CD14-positive monocyte (primary cell): Measurements from ENCODE around the gene UBE2E1. TPM values are rescaled to one million over a fixed set of nuclear protein-coding genes. Genes with fewer than 3 reads are reported as not detected.

Experiments
- DNase-seq, 3 donors: peaks; one replicate each; pipeline ENCODE4 v3.0.0-alpha.2; 2011 to 2022
- H2AFZ ChIP-seq: 2 replicates; pipeline ENCODE4 v1.6.0; 2012; ENCODE audit warnings: mild to moderate bottlenecking, low read depth, low read length, inconsistent platforms; ENCODE audit not compliant: insufficient read depth, poor library complexity, severe bottlenecking
- H3K27ac ChIP-seq, 2 donors: 1 replicate in 1 of 2; 2 replicates in 1 of 2; pipeline ENCODE4 v1.5.1; 2012 to 2013; ENCODE audit warnings: low read length in 2 of 2, control low read depth in 1 of 2, inconsistent platforms in 1 of 2, low read depth in 1 of 2, mild to moderate bottlenecking in 1 of 2
- H3K27me3 ChIP-seq, 2 donors: one replicate each; pipeline versions ENCODE4 v1.6.0 to v1.6.1; 2011 to 2013; ENCODE audit warnings: low read length in 2 of 2; ENCODE audit not compliant: control insufficient read depth in 2 of 2, insufficient read depth in 2 of 2
- H3K36me3 ChIP-seq, 2 donors: replicated peaks in 1 of 2; 1 replicate in 1 of 2; 2 replicates in 1 of 2; pipeline versions ENCODE4 v1.5.1 to v1.6.1; 2012 to 2013; ENCODE audit warnings: low read length in 2 of 2, control low read depth in 1 of 2, inconsistent platforms in 1 of 2, mild to moderate bottlenecking in 1 of 2; ENCODE audit not compliant: insufficient read depth in 2 of 2, control insufficient read depth in 1 of 2
- H3K4me1 ChIP-seq, 2 donors: 1 replicate in 1 of 2; 2 replicates in 1 of 2; pipeline versions ENCODE4 v1.5.1 to v1.6.1; 2012 to 2013; ENCODE audit warnings: low read length in 2 of 2, control low read depth in 1 of 2, inconsistent platforms in 1 of 2, mild to moderate bottlenecking in 1 of 2, moderate library complexity in 1 of 2; ENCODE audit not compliant: insufficient read depth in 2 of 2, control insufficient read depth in 1 of 2
- H3K4me2 ChIP-seq: replicated peaks from 2 replicates; pipeline ENCODE3; 2012; ENCODE audit warnings: low read length, moderate library complexity, mild to moderate bottlenecking; ENCODE audit not compliant: poor library complexity, severe bottlenecking; ENCODE audit errors: extremely low read depth
- H3K4me3 ChIP-seq, 3 experiments: fragments of 200-600 bp in 1 of 3; sonication (generic) in 1 of 3; replicated peaks in 1 of 3; 1 replicate in 2 of 3; 2 replicates in 1 of 3; pipeline ENCODE4 v1.5.1; 2011 to 2013; ENCODE audit warnings: low read length in 3 of 3, mild to moderate bottlenecking in 3 of 3, control low read depth in 2 of 3, low read depth in 2 of 3, inconsistent platforms in 1 of 3, moderate library complexity in 1 of 3
- H3K79me2 ChIP-seq: 2 replicates; pipeline ENCODE4 v1.6.0; 2012; ENCODE audit warnings: mild to moderate bottlenecking, control low read depth, inconsistent platforms, low read length, moderate library complexity; ENCODE audit not compliant: insufficient read depth
- H3K9ac ChIP-seq: 2 replicates; pipeline ENCODE4 v1.6.0; 2017; ENCODE audit warnings: low read length, mild to moderate bottlenecking; ENCODE audit not compliant: insufficient read depth, poor library complexity, severe bottlenecking
- H3K9me3 ChIP-seq, 2 donors: replicated peaks in 1 of 2; 1 replicate in 1 of 2; 2 replicates in 1 of 2; pipeline versions ENCODE4 v1.5.1 to v1.6.1; 2012 to 2013; ENCODE audit warnings: low read length in 2 of 2, control low read depth in 1 of 2; ENCODE audit not compliant: control insufficient read depth in 1 of 2, insufficient read depth in 1 of 2
- H4K20me1 ChIP-seq: 2 replicates; pipeline ENCODE4 v1.6.0; 2012; ENCODE audit warnings: mild to moderate bottlenecking, low read length, control low read depth, moderate library complexity; ENCODE audit not compliant: insufficient read depth
- H3K27ac Mint-ChIP-seq, 7 donors: one replicate each; pipeline ENCODE4 v1.8.0; 2020; ENCODE audit warnings: mild to moderate bottlenecking in 7 of 7, mixed read lengths in 7 of 7, moderate library complexity in 6 of 7, inconsistent platforms in 2 of 7
- H3K27me3 Mint-ChIP-seq, 3 donors: one replicate each; pipeline ENCODE4 v1.8.0; 2021 to 2022; ENCODE audit warnings: low read depth in 3 of 3, mild to moderate bottlenecking in 3 of 3, mixed read lengths in 3 of 3, moderate library complexity in 3 of 3, inconsistent platforms in 1 of 3
- H3K36me3 Mint-ChIP-seq, 2 donors: one replicate each; pipeline ENCODE4 v1.8.0; 2020; ENCODE audit warnings: mixed read lengths in 2 of 2, inconsistent platforms in 1 of 2, mild to moderate bottlenecking in 1 of 2
- H3K4me1 Mint-ChIP-seq: one replicate; pipeline ENCODE4 v1.8.0; 2020; ENCODE audit warnings: mild to moderate bottlenecking, mixed read lengths
- H3K4me3 Mint-ChIP-seq, 2 donors: one replicate each; pipeline ENCODE4 v1.8.0; 2020; ENCODE audit warnings: mild to moderate bottlenecking in 2 of 2, mixed read lengths in 2 of 2, moderate library complexity in 1 of 2
- H3K9me3 Mint-ChIP-seq, 7 donors: one replicate each; pipeline ENCODE4 v1.8.0; 2020 to 2022; ENCODE audit warnings: mixed read lengths in 7 of 7, mild to moderate bottlenecking in 6 of 7, moderate library complexity in 6 of 7, inconsistent platforms in 2 of 7
- WGBS: methylation state at CpG from one replicate; pipeline ENCODE4 v1.1.5; 2013; ENCODE audit warnings: missing lambda C conversion rate; ENCODE audit not compliant: insufficient coverage; 5-methylcytosine and 5-hydroxymethylcytosine counted together
- intact Hi-C, 2 donors: fragments of 100-400 bp; cut with micrococcal nuclease; formaldehyde crosslinking; loops; one replicate each; pipeline versions ENCODE4 v1.15.0 to v1.15.1; 2023
- polyA plus RNA-seq, 3 donors: library from polyadenylated mRNA; depleted of rRNA in 1 of 3; unstranded in 2 of 3; stranded (reverse) in 1 of 3; fragments of 300-500 nt in 2 of 3; fragments of >200 nt in 1 of 3; fragmentation: Illumina TruSeq in 2 of 3; gene quantifications; 1 replicate in 2 of 3; 2 replicates in 1 of 3; pipeline ENCODE4 v1.2.3, GENCODE V29; 2012 to 2021
- TF ChIP-seq, protein P1 (sequence below): fragments of 200-600 bp; IDR thresholded peaks from one replicate; pipeline ENCODE4 v1.8.0; 2022; ENCODE audit warnings: antibody characterized with exemption, mild to moderate bottlenecking

The UBE2E1 gene
- polyA plus RNA-seq, 3 donors = 31.3 to 60.2 (median 34.6) TPM

GRCh38 chr3:23882487-23882918, 76.7 kb downstream of the UBE2E1 start:
- Histone ChIP-seq H3K4me2 (no peak overlapping the region), H3K4me3 (no peak overlapping the region), H2AFZ (no peak overlapping the region), H3K9me3 (peaks cover 0 to 3% of the 10 kb centered on the region in 2 donors), H3K4me1 (peaks cover under 1 to 1% of the 10 kb centered on the region in 2 donors), H3K79me2 (peaks cover 24% of the 10 kb centered on the region), H3K27ac (no peak overlapping the region), H3K27me3 (no peaks in the 10 kb centered on the region), H3K9ac (no peak overlapping the region), H3K36me3 (peaks cover 0 to 16% of the 10 kb centered on the region in 2 donors), H4K20me1 (peaks cover 94% of the 10 kb centered on the region)
- H3K27ac Mint-ChIP-seq = no peak overlapping the region
- H3K4me1 Mint-ChIP-seq = peaks cover 25% of the 10 kb centered on the region
- DNase-seq = no peak
- 97% methylated on average over 24 of the region's 28 CpGs for WGBS
- TF ChIP-seq, protein P1, sequence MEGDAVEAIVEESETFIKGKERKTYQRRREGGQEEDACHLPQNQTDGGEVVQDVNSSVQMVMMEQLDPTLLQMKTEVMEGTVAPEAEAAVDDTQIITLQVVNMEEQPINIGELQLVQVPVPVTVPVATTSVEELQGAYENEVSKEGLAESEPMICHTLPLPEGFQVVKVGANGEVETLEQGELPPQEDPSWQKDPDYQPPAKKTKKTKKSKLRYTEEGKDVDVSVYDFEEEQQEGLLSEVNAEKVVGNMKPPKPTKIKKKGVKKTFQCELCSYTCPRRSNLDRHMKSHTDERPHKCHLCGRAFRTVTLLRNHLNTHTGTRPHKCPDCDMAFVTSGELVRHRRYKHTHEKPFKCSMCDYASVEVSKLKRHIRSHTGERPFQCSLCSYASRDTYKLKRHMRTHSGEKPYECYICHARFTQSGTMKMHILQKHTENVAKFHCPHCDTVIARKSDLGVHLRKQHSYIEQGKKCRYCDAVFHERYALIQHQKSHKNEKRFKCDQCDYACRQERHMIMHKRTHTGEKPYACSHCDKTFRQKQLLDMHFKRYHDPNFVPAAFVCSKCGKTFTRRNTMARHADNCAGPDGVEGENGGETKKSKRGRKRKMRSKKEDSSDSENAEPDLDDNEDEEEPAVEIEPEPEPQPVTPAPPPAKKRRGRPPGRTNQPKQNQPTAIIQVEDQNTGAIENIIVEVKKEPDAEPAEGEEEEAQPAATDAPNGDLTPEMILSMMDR = no peak
- H3K4me3 Mint-ChIP-seq = no peak overlapping the region
- intact Hi-C loops = no loop called here
- H3K9me3 Mint-ChIP-seq = peaks cover 3 to 7% (median 6%) of the 10 kb centered on the region in 7 donors
- H3K36me3 Mint-ChIP-seq = peaks cover 13 to 28% of the 10 kb centered on the region in 2 donors
- H3K27me3 Mint-ChIP-seq = peaks cover 0 to 3% (median 1%) of the 10 kb centered on the region in 3 donors

GRCh38 chr3:23884481-23884880, 78.7 kb downstream of the UBE2E1 start:
- TF ChIP-seq, protein P1 = peak; percentile 7
- no peak overlapping the region for H2AFZ ChIP-seq
- peaks cover 94% of the 10 kb centered on the region for H4K20me1 ChIP-seq
- no peak overlapping the region for H3K4me2 ChIP-seq
- Mint-ChIP-seq H3K27ac (peak overlapping the region in 1 of 7 donors; percentile 37), H3K4me3 (no peak overlapping the region), H3K9me3 (peaks cover 3 to 7% (median 6%) of the 10 kb centered on the region in 7 donors), H3K4me1 (peaks cover 30% of the 10 kb centered on the region), H3K36me3 (peaks cover 10 to 21% of the 10 kb centered on the region in 2 donors), H3K27me3 (peaks cover 0 to 3% (median under 1%) of the 10 kb centered on the region in 3 donors)
- no CpG with 5 or more reads among the region's 2 CpGs for WGBS
- no peak overlapping the region for H3K9ac ChIP-seq
- peaks cover 10% of the 10 kb centered on the region for H3K79me2 ChIP-seq
- H3K27me3 ChIP-seq = no peaks in the 10 kb centered on the region
- peaks cover 5 to 10% of the 10 kb centered on the region in 2 donors for H3K4me1 ChIP-seq
- intact Hi-C loops = no loop called here
- DNase-seq = no peak
- peaks cover 0 to 3% of the 10 kb centered on the region in 2 donors for H3K9me3 ChIP-seq
- H3K27ac ChIP-seq = no peak overlapping the region
- peaks cover 0 to 10% of the 10 kb centered on the region in 2 donors for H3K36me3 ChIP-seq
- no peak overlapping the region for H3K4me3 ChIP-seq
